CD4-positive, alpha-beta T cell treated with Interleukin-1 beta for 1 hour (primary cell): ENCODE results near the gene LMAN2L.
A peak's percentile ranks its signal among the peaks of the same experiment; 100 is the strongest.

Experiments used
- DNase-seq, 2 donors: peaks; one replicate each; pipeline ENCODE4 v3.0.0-alpha.2; 2020 to 2022

The LMAN2L gene

GRCh38 chr2:96739633-96740428 lies at the start of gene LMAN2L:
Gene LMAN2L, minus strand, starts transcription at chr2:96740064. Its CDS starts 24 bp downstream, at chr2:96740040.
- peak; percentile 97 to 98 for DNase-seq

- DNase-seq, result no peak
Measured at GRCh38 chr2:96789245-96789617, 49.4 kb upstream of the LMAN2L start.

- no peak for DNase-seq
Measured at GRCh38 chr2:96788442-96789244, 48.8 kb upstream of the LMAN2L start.

- no peak for DNase-seq
Measured at GRCh38 chr2:96787411-96787810, 47.5 kb upstream of the LMAN2L start.

- DNase-seq, result no peak
Measured at GRCh38 chr2:96783388-96783787, 43.5 kb upstream of the LMAN2L start.

GRCh38 chr2:96775160-96775559 lies 35.3 kb upstream of the LMAN2L start:
- DNase-seq, result no peak

- DNase-seq, result peak; percentile 52 to 67
Measured at GRCh38 chr2:96773922-96774321, 34.1 kb upstream of the LMAN2L start.

- DNase-seq, result no peak
Measured at GRCh38 chr2:96772903-96773671, 33.2 kb upstream of the LMAN2L start.

- no peak for DNase-seq
Measured at GRCh38 chr2:96771796-96772618, 32.1 kb upstream of the LMAN2L start.

GRCh38 chr2:96770442-96771202 lies 30.8 kb upstream of the LMAN2L start:
- no peak for DNase-seq

- DNase-seq, result no peak
Measured at GRCh38 chr2:96769814-96770213, 29.9 kb upstream of the LMAN2L start.

- no peak for DNase-seq
Measured at GRCh38 chr2:96768083-96768561, 28.3 kb upstream of the LMAN2L start.

- DNase-seq, result no peak
Measured at GRCh38 chr2:96767135-96767871, 27.4 kb upstream of the LMAN2L start.

- no peak for DNase-seq
Measured at GRCh38 chr2:96764253-96764637, 24.4 kb upstream of the LMAN2L start.

GRCh38 chr2:96763511-96764252 lies 23.8 kb upstream of the LMAN2L start:
- DNase-seq, result no peak

- no peak for DNase-seq
Measured at GRCh38 chr2:96762529-96763311, 22.9 kb upstream of the LMAN2L start.

- no peak for DNase-seq
Measured at GRCh38 chr2:96760986-96761832, 21.3 kb upstream of the LMAN2L start.
